ENCODE results near the gene GPD1L. TPM values are rescaled to one million over a fixed set of nuclear protein-coding genes. Genes with fewer than 3 reads are reported as not detected.

The GPD1L gene
- total and polyA plus RNA-seq, 2 donors (not counting 1 experiment from before 2014, with no cell fraction given) = 4.7 to 9.3 TPM

- peaks cover 3% of the 10 kb centered on the region for H3K9me3 Mint-ChIP-seq (ENCODE audit: insufficient read depth)
- ChIA-PET CTCF (no interaction called here), POLR2A (no interaction called here)
- Histone ChIP-seq H3K9ac (ENCODE audit: low read length) (no peak overlapping the region), H3K4me3 (ENCODE audit: control extremely low read depth in 1 of 5, extremely low read depth in 1 of 5, insufficient read depth in 1 of 5, low read depth in 2 of 5, low read length in 4 of 5) (no peak overlapping the region), H3K4me2 (replicated peaks; ENCODE audit: low read depth, low read length, poor library complexity, severe bottlenecking) (no peak overlapping the region), H3K36me3 (replicated peaks in 1 of 2; ENCODE audit: control extremely low read depth in 1 of 2, control insufficient read depth in 1 of 2, extremely low read depth in 1 of 2, insufficient read depth in 2 of 2, low read length in 1 of 2) (no peaks in the 10 kb centered on the region), H3K27ac (ENCODE audit: low read length in 2 of 2) (no peak overlapping the region), H4K20me1 (ENCODE audit: control insufficient read depth, insufficient read depth, low read length, poor library complexity, severe bottlenecking) (no peaks in the 10 kb centered on the region), H3K9me3 (ENCODE audit: control extremely low read depth in 1 of 3, control insufficient read depth in 2 of 3, insufficient read depth in 1 of 3, low read length in 2 of 3) (peaks cover 0 to 15% (median 0%) of the 10 kb centered on the region in 3 donors), H3K79me2 (ENCODE audit: control insufficient read depth, insufficient read depth, low read length) (no peaks in the 10 kb centered on the region), H3K27me3 (replicated peaks in 1 of 4; ENCODE audit: control extremely low read depth in 1 of 4, control insufficient read depth in 3 of 4, insufficient read depth in 4 of 4, low read length in 3 of 4) (no peaks in the 10 kb centered on the region), H3K4me1 (ENCODE audit: control insufficient read depth in 2 of 2, insufficient read depth in 2 of 2, low read length in 2 of 2) (peaks cover 10 to 24% of the 10 kb centered on the region in 2 donors), H2AFZ (ENCODE audit: insufficient read depth, low read depth, low read length, poor library complexity, severe bottlenecking) (no peak overlapping the region)
- ATAC-seq (ENCODE audit: low read depth) (no peak), DNase-seq (no peak)
- H3K4me1 Mint-ChIP-seq = peaks cover 25% of the 10 kb centered on the region
- no peak overlapping the region for H3K4me3 Mint-ChIP-seq
- no peaks in the 10 kb centered on the region for H3K27me3 Mint-ChIP-seq
- TF ChIP-seq, protein P1, sequence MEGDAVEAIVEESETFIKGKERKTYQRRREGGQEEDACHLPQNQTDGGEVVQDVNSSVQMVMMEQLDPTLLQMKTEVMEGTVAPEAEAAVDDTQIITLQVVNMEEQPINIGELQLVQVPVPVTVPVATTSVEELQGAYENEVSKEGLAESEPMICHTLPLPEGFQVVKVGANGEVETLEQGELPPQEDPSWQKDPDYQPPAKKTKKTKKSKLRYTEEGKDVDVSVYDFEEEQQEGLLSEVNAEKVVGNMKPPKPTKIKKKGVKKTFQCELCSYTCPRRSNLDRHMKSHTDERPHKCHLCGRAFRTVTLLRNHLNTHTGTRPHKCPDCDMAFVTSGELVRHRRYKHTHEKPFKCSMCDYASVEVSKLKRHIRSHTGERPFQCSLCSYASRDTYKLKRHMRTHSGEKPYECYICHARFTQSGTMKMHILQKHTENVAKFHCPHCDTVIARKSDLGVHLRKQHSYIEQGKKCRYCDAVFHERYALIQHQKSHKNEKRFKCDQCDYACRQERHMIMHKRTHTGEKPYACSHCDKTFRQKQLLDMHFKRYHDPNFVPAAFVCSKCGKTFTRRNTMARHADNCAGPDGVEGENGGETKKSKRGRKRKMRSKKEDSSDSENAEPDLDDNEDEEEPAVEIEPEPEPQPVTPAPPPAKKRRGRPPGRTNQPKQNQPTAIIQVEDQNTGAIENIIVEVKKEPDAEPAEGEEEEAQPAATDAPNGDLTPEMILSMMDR (IDR thresholded peaks at IDR 0.05) = no peak
- TF ChIP-seq EZH2 (IDR thresholded peaks at IDR 0.05; ENCODE audit: borderline replicate concordance, insufficient read depth, low read depth, low read length, poor library complexity, severe bottlenecking) = no peak
- intact Hi-C loops (cut with micrococcal nuclease) = no loop called here
- WGBS (ENCODE audit: insufficient coverage) = 0% methylated on average over 1 of the region's 3 CpGs
- no peak overlapping the region for H3K27ac Mint-ChIP-seq
These were observed 23.7 kb upstream of the GPD1L start for GRCh38 chr3:32082721-32083120.

DNA sequence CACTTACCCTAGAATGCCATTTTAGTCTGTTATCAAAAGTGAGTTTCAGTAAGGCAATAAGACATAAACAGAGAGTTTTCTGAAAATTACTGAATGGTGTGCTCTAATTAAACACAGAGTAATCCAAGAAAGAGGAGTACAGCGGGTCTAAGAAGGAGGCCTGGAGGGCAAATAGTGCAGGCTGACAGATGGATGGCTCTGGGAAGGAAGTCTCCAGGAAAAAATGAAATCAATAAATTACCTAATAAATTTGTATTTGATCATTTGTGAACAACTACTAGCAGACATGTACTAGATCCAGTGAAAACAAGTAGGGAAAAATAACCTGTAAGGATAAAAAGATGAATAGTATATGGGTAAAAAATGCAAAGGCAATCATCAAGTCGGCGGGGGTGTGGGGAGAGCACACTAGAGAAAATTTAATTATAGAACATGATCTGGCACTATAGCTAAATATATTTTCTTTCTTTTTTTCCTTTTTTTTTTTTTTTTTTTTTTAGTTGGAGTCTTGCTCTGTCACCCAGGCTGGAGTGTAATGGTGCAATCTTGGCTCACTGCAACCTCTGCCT is 22.6 kb upstream of the GPD1L start:
- peaks cover 3% of the 10 kb centered on the region for H3K9me3 Mint-ChIP-seq (ENCODE audit: insufficient read depth)
- no CpG with 5 or more reads among the region's 3 CpGs for WGBS (ENCODE audit: insufficient coverage)

More for the DNA sequence above, 22.6 kb upstream of the GPD1L start:
- no peak overlapping the region for H3K9ac ChIP-seq (ENCODE audit: low read length)
- intact Hi-C loops (cut with micrococcal nuclease) = no loop called here
- ChIA-PET CTCF (interaction anchor here (0.5 to 0.7 kb wide), 2 partner anchors 13 to 16 kb away, joined by 6 read pairs; no protein-coding TSS in a partner anchor), POLR2A (no interaction called here)
- H3K4me3 ChIP-seq (ENCODE audit: control extremely low read depth in 1 of 5, extremely low read depth in 1 of 5, insufficient read depth in 1 of 5, low read depth in 2 of 5, low read length in 4 of 5) = no peak overlapping the region
- H3K27me3 ChIP-seq (replicated peaks in 1 of 4; ENCODE audit: control extremely low read depth in 1 of 4, control insufficient read depth in 3 of 4, insufficient read depth in 4 of 4, low read length in 3 of 4) = no peaks in the 10 kb centered on the region
- H3K4me2 ChIP-seq (replicated peaks; ENCODE audit: low read depth, low read length, poor library complexity, severe bottlenecking) = no peak overlapping the region
- peaks cover 0 to 14% of the 10 kb centered on the region in 2 donors for H3K4me1 ChIP-seq (ENCODE audit: control insufficient read depth in 2 of 2, insufficient read depth in 2 of 2, low read length in 2 of 2)
- Mint-ChIP-seq H3K4me1 (peaks cover 14% of the 10 kb centered on the region), H3K27ac (no peak overlapping the region), H3K27me3 (peaks cover 3% of the 10 kb centered on the region), H3K4me3 (no peak overlapping the region)
- DNase-seq (no peak), ATAC-seq (ENCODE audit: low read depth) (no peak)
- H3K79me2 ChIP-seq (ENCODE audit: control insufficient read depth, insufficient read depth, low read length) = no peaks in the 10 kb centered on the region
- TF ChIP-seq, protein P1 (IDR thresholded peaks at IDR 0.05) = no peak
- no peak for TF ChIP-seq EZH2 (IDR thresholded peaks at IDR 0.05; ENCODE audit: borderline replicate concordance, insufficient read depth, low read depth, low read length, poor library complexity, severe bottlenecking)
- H3K36me3 ChIP-seq (replicated peaks in 1 of 2; ENCODE audit: control extremely low read depth in 1 of 2, control insufficient read depth in 1 of 2, extremely low read depth in 1 of 2, insufficient read depth in 2 of 2, low read length in 1 of 2) = no peaks in the 10 kb centered on the region
- peaks cover 0 to 16% (median 0%) of the 10 kb centered on the region in 3 donors for H3K9me3 ChIP-seq (ENCODE audit: control extremely low read depth in 1 of 3, control insufficient read depth in 2 of 3, insufficient read depth in 1 of 3, low read length in 2 of 3)
- H2AFZ ChIP-seq (ENCODE audit: insufficient read depth, low read depth, low read length, poor library complexity, severe bottlenecking) = no peak overlapping the region
- no peaks in the 10 kb centered on the region for H4K20me1 ChIP-seq (ENCODE audit: control insufficient read depth, insufficient read depth, low read length, poor library complexity, severe bottlenecking)
- H3K27ac ChIP-seq (ENCODE audit: low read length in 2 of 2) = no peak overlapping the region
